NCI-H748 (cell line): ENCODE data around the gene ITPR1.

ENCODE experiments used
- DNase-seq: peaks from one replicate; lab custom pipeline; 2025; ENCODE audit not compliant: unreplicated experiment; lab: John Stamatoyannopoulos, UW

The ITPR1 gene

DNA sequence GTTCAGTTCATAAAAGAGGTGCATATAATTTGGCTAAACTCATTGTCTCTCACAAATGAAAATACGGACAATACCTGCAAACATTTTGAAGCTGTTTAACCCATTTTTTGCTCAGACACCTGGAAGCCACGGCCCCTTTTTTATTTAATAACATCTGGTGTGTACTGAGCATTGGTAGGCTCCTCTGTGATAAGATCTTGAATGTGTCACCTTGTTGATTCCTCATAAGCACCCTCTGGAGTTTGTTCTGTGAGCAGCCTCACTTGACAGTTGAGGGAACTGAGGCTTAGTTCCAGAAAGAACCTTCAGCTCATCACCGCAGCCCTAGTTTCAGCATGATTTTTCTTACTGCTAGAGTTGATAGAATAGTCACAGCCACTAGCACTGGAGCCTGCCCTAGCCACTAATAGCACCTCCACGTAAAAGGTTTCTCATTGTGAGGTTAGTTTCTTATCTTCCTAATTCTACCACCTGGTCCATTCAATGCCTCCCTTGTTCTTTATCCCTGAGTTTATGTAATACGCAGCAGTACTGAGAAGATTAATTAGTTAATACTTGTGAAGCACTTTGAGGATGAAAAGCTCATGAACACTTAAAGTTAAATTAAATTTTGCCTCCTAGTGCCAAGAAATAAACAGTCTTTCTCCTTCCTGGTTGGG is 71.9 kb downstream of the ITPR1 start:
- no peak for DNase-seq

DNA sequence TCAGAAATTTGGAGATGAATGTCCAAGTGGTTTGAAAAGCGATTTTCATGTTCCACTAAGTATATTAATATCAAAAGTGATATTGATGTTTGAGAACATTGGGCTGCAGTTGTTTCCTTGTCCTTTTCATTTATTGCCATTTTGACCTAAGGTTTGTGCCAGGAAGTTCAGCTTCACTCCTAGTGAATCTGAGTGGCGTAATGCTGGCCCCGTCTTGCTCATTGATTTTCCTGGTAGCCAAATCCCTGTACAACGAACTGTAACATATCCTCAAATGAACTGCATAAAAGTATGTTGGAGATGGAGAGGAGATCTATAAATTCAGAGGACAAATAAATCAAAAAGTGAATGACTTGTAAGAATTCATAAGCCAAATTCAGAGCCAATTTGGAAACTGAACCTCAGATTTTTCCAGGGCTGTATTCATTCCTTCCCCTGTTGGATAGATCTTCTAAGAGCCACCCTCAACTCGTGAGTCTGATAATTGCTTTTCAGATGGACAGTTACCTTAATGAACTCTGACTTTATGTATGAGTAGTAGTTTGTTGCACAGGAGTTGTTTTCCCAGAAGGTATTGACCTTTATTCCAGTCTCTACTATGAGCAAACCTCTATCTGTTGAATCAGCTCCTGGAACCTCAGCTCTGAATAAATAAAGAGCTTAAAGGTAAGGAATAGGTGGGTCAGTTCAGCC is 72.8 kb downstream of the ITPR1 start:
- DNase-seq = no peak

DNA sequence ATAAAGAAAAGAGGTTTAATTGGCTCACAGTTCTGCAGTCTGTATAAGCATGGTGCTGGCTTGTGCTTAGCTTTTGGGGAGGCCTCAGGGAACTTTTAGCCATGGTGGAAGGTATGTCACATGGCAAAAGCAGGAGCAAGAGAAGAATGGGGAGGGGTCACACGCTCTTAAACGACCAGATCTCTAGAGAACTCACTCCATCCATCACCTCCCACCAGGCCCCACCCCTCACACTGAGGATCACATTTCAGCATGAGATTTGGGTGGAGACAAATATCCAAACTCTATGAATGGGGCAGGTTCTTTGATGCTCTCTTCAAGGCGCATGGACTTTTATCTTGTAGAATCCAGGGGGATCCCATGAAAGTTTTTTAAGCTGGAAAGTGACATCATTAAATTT is 75.7 kb downstream of the ITPR1 start:
- DNase-seq = no peak

GRCh38 chr3:4570840-4571621 is 77.9 kb downstream of the ITPR1 start:
- DNase-seq = no peak

DNA sequence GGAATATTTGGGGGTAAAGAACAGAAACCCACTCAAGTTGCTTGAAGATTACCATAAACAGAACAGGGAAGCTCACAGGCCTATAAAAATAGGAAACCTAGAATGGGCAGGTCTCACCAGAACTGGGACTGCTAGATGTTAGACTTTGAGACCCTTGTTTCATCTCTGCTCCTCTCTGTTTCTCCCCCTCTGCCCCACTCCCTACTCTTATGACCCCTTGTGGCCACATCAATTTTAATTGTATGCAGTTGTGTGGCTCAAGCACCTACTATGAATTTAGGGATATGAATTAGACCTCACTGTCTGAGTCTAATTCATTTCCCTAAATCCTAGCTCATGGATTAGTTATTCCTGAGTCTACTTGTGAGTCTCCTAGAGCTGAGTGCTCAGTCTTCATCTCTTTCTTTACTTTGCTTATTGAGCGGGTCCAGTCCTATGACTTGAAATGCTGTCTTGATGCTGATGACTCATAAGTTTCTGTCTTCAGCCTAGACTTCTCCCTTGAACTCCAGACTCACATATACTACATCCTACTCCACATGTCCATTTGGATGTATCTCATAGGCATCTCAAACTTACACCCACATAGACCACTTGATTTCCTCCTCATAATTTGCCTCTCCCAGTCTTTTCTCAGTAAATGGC is 78.7 kb downstream of the ITPR1 start:
- no peak for DNase-seq

- DNase-seq = no peak
These were observed 80.0 kb downstream of the ITPR1 start for GRCh38 chr3:4573153-4573552.

- no peak for DNase-seq
These were observed 81.3 kb downstream of the ITPR1 start for GRCh38 chr3:4574426-4574965.

DNA sequence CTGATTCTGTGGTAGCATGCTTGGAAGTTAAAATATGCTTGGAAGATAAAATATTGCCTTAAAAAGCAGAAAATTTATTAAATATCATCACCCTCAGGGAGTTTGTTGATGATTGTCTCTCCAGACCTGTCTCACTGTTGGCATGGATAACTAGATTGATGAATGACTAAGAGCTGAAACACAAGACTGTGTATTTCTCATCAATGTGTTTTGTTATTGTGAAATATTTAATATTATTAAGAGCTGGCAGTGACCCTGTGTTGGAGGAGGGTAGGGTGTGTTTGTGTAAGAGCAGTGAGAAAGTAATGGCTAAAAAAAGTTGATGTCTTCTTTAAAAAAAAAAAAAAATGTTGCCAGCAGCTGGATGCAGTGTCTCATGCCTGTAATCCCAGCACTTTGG is 82.2 kb downstream of the ITPR1 start:
- no peak for DNase-seq

- no peak for DNase-seq
These were observed 84.6 kb downstream of the ITPR1 start for GRCh38 chr3:4577721-4578120.

- no peak for DNase-seq
These were observed 87.4 kb downstream of the ITPR1 start for GRCh38 chr3:4580346-4581123.

GRCh38 chr3:4581124-4581424 is 87.9 kb downstream of the ITPR1 start:
- no peak for DNase-seq

GRCh38 chr3:4581498-4581897 is 88.3 kb downstream of the ITPR1 start:
- DNase-seq = no peak

GRCh38 chr3:4581920-4582611 is 88.9 kb downstream of the ITPR1 start:
- no peak for DNase-seq

DNA sequence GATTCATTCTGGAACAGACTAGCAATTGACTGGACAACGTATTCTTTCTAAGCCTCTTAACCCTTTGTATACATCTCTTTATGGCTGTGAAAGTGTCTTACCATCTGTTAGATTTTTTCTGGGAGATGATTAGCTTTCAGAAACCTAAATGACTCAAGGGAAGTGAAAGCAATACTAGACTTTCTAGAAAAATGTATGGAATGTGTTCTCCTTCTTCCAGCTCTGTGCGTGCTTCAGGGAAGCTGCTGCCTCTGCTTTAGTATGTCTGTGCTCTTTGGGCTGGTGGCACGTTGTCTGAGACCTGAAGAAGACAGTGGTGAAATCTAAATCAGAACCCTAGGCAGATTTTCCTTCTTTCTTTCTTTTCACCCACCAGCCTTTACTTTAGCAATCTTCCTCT is 89.5 kb downstream of the ITPR1 start:
- DNase-seq = no peak

- DNase-seq = no peak
These were observed 90.3 kb downstream of the ITPR1 start for GRCh38 chr3:4583416-4583815.

DNA sequence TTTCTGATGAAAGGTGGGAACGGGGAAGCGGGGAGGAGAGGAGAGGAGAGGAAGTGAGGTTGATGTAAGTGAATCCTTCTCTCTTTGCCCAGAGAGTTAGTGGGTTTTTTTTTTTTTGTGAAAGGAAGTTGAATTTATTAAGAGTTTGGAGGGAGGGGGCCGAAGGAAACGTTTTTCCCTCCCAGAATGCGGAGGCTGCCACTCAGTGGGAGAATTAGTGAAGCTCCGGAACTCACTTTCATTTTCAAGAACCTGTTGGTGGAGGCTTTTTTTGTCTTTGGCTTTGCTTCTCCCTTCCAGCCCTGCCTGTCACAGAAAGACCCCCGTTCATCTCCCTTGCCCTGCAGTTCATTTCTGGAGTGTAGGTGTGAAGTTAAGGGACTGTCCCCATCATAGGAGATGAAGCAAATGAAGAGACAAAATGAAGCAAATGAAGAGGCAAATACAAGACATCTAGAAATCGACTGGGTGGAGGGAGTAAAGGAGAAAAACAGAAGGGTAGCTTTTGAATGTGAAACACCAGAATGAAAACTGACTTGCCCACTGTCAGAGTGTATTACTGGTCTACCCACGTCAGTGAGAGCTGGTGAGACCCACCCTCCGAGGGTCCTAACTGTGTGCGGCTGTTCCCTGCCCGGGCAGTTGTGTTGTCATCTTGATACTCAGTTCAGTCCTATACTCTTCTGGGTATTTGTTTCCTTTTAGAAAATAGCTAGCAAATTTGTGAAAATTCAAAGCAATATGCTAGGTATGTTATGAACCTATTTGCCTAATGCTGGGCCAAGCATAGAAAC is 91.5 kb downstream of the ITPR1 start:
- DNase-seq = no peak

GRCh38 chr3:4586381-4586780 is 93.2 kb downstream of the ITPR1 start:
- DNase-seq = no peak

DNA sequence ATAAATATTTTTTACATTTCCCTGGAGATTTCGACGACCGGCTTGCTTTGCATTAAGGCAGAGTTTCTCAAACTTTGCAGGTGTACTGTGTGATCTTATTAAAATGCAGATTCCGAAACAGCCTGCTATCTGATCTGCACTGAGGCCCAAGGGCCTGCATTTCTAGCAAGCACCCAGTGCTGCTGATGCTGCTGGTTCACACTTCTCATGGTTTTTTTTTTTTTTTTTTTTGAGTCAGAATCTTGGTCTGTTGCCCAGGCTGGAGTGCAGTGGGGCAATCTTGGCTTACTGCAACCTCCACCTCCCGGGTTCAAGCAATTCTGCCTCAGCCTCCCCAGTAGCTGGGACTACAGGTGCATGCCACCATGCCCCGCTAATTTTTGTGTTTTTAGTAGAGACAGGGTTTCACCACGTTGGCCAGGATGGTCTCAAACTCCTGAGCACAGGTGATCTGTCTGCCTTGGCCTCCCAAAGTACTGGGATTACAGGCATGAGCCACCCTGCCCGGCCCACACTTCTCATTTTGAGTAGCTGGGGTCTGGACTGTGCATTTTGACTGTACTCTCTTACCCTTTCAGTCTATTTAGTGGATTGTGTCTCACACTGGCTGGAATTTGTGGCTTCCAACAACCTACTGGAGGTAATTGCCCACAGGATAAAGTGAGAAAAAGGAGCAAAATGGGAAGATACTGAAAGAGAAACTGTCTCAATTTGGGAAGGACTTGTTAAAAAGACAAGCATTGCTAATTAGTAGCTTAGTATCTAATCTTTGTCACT is 94.1 kb downstream of the ITPR1 start:
- DNase-seq = no peak

- no peak for DNase-seq
These were observed 94.6 kb downstream of the ITPR1 start for GRCh38 chr3:4587838-4588105.
